Endodermal cell (in vitro differentiated cells): ENCODE results near the gene MYH8. TPM values are rescaled to one million over a fixed set of nuclear protein-coding genes. Genes with fewer than 3 reads are reported as not detected.

ENCODE experiments used
- DNase-seq: peaks from one replicate; pipeline ENCODE4 v3.0.0-alpha.2; 2017
- H3K27ac ChIP-seq: 2 replicates; pipeline ENCODE4 v1.5.1; 2013; ENCODE audit warnings: mild to moderate bottlenecking, low read depth, low read length, moderate library complexity
- H3K27me3 ChIP-seq: 2 replicates; pipeline ENCODE4 v1.6.1; 2013; ENCODE audit warnings: mild to moderate bottlenecking, low read length, moderate library complexity; ENCODE audit not compliant: insufficient read depth, control insufficient read depth, poor library complexity, severe bottlenecking
- H3K36me3 ChIP-seq: 2 replicates; pipeline ENCODE4 v1.7.0; 2013; ENCODE audit warnings: mild to moderate bottlenecking, low read length, moderate library complexity; ENCODE audit not compliant: control insufficient read depth, insufficient read depth
- H3K4me1 ChIP-seq: one replicate; pipeline ENCODE4 v1.7.0; 2013; ENCODE audit warnings: low read length; ENCODE audit not compliant: control insufficient read depth, insufficient read depth
- H3K4me3 ChIP-seq: 2 replicates; pipeline ENCODE4 v1.5.1; 2013; ENCODE audit warnings: mild to moderate bottlenecking, low read length, moderate library complexity
- H3K9ac ChIP-seq: 2 replicates; pipeline ENCODE4 v1.6.1; 2013; ENCODE audit warnings: mild to moderate bottlenecking, low read length, moderate library complexity; ENCODE audit not compliant: poor library complexity, severe bottlenecking; ENCODE audit errors: extremely low read depth
- H3K9me3 ChIP-seq: 2 replicates; pipeline ENCODE4 v1.6.1; 2013; ENCODE audit warnings: mild to moderate bottlenecking, low read length, moderate library complexity; ENCODE audit not compliant: control insufficient read depth
- H3K27ac Mint-ChIP-seq: 2 replicates; pipeline ENCODE4 v1.8.0; 2020; ENCODE audit warnings: mixed read lengths
- H3K27me3 Mint-ChIP-seq: 2 replicates; pipeline ENCODE4 v1.8.0; 2021; ENCODE audit warnings: mild to moderate bottlenecking, mixed read lengths; ENCODE audit not compliant: insufficient read depth
- H3K36me3 Mint-ChIP-seq: 2 replicates; pipeline ENCODE4 v1.8.0; 2020; ENCODE audit warnings: low read depth, mixed read lengths
- H3K4me1 Mint-ChIP-seq: 2 replicates; pipeline ENCODE4 v1.8.0; 2020; ENCODE audit warnings: mixed read lengths
- H3K4me3 Mint-ChIP-seq: 2 replicates; pipeline ENCODE4 v1.8.0; 2020; ENCODE audit warnings: mild to moderate bottlenecking, moderate library complexity, mixed read lengths
- H3K9me3 Mint-ChIP-seq: 2 replicates; pipeline ENCODE4 v1.8.0; 2020; ENCODE audit warnings: mild to moderate bottlenecking, mixed read lengths
- WGBS, 2 experiments: methylation state at CpG; one replicate each; pipeline versions ENCODE4 v1.1.5 to v1.1.7; 2013; ENCODE audit warnings: missing lambda C conversion rate in 2 of 2, mixed read lengths in 1 of 2; ENCODE audit not compliant: insufficient coverage in 1 of 2, insufficient read length in 1 of 2; 5-methylcytosine and 5-hydroxymethylcytosine counted together
- total RNA-seq, 2 donors: library from RNA; stranded (reverse); fragmentation: NEBNext Ultra II Directional in 1 of 2; extraction: Animal tissue kit (Norgen Biotek cat#: 25700) in 1 of 2; gene quantifications; 2 replicates in 1 of 2; 3 replicates in 1 of 2; pipeline ENCODE4 v1.2.1, GENCODE V29; 2021
- TF ChIP-seq, protein P1 (sequence below): fragments of 200-600 bp; sonication (generic); conservative IDR thresholded peaks from 2 replicates; pipeline ENCODE4 v1.5.0; 2021; ENCODE audit warnings: antibody characterized with exemption, mild to moderate bottlenecking

Gene MYH8
- total RNA-seq, 2 donors from 2014 or later, result not detected

DNA sequence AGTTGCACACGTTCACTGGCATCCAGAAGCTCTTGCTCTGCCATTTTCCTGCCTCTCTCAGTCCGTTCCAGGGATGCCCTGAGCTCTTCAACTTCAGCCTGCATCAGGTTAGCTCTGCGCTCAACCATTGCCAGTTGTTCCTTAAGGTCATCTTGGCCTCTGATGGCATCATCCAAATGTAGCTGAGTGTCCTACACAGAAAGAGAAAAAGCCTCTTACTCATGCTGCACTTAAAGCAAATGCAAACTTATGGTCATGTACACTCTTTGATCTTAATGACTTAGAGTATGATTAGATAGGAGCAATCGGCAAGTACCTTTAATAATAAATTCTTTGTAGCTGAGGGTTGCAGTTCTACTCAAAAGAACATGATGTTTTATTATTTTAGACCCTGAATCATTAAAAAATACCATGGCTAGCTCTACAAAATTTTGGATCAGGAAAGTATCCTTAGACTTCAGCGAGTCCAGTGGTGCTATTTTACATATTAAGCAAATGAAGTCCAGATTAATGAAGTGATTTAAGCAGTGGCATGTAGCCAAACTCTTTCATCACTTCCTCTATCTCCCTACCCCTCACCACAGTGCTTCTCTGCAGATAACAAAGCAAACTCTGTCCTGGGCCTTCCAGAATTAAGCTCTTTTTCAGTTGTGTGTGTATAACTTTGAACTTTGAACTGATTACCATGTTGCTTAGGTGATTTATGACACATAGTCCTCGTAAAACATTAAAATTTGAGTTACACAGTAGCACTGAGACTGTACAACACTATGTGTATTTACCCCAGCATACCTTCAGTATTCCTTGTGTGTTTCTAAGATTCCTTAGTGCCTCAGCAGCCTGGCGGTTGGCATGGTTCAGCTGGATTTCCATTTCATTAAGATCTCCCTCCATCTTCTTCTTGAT is 25.5 kb upstream of the MYH8 start:
- no peaks in the 10 kb centered on the region for H3K9me3 Mint-ChIP-seq
- Histone ChIP-seq H3K9me3 (no peaks in the 10 kb centered on the region), H3K27me3 (no peaks in the 10 kb centered on the region), H3K4me1 (no peaks in the 10 kb centered on the region), H3K9ac (no peak overlapping the region), H3K36me3 (no peaks in the 10 kb centered on the region), H3K4me3 (no peak overlapping the region), H3K27ac (no peak overlapping the region)
- WGBS, 2 experiments, result 92 to 95% methylated on average over 5 to 7 of the region's 7 CpGs
- no peaks in the 10 kb centered on the region for H3K27me3 Mint-ChIP-seq
- H3K4me1 Mint-ChIP-seq, result peaks cover 4% of the 10 kb centered on the region
- no peak overlapping the region for H3K27ac Mint-ChIP-seq
- TF ChIP-seq, protein P1, sequence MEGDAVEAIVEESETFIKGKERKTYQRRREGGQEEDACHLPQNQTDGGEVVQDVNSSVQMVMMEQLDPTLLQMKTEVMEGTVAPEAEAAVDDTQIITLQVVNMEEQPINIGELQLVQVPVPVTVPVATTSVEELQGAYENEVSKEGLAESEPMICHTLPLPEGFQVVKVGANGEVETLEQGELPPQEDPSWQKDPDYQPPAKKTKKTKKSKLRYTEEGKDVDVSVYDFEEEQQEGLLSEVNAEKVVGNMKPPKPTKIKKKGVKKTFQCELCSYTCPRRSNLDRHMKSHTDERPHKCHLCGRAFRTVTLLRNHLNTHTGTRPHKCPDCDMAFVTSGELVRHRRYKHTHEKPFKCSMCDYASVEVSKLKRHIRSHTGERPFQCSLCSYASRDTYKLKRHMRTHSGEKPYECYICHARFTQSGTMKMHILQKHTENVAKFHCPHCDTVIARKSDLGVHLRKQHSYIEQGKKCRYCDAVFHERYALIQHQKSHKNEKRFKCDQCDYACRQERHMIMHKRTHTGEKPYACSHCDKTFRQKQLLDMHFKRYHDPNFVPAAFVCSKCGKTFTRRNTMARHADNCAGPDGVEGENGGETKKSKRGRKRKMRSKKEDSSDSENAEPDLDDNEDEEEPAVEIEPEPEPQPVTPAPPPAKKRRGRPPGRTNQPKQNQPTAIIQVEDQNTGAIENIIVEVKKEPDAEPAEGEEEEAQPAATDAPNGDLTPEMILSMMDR, result no peak
- H3K36me3 Mint-ChIP-seq, result no peaks in the 10 kb centered on the region
- DNase-seq, result no peak
- no peak overlapping the region for H3K4me3 Mint-ChIP-seq

DNA sequence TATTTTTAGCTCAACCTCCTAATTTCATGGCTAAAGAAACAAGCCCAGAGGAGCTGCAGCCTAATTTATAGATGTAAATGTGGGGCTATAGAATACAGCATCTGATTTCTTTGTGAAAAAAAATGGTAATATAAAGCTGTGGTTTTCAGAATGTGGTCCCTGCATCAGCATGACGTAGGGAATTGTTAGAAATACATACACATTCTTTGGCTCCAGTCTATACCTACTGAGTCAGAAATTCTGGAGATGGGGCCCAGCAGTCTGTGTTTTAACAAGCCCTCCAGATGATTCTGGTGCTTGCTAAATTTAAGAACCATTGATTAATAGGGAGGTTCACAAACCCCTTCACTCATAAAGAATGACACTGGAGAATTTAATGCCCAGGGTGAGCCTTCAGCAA is 18.1 kb upstream of the MYH8 start:
- TF ChIP-seq, protein P1, result no peak
- H3K4me1 ChIP-seq, result no peaks in the 10 kb centered on the region
- Mint-ChIP-seq H3K27me3 (no peaks in the 10 kb centered on the region), H3K9me3 (no peaks in the 10 kb centered on the region), H3K4me1 (no peaks in the 10 kb centered on the region), H3K4me3 (no peak overlapping the region), H3K36me3 (no peaks in the 10 kb centered on the region), H3K27ac (no peak overlapping the region)
- H3K27me3 ChIP-seq, result no peaks in the 10 kb centered on the region
- H3K9me3 ChIP-seq, result no peaks in the 10 kb centered on the region
- 100% methylated on average over 1 of the region's 1 CpG for WGBS, 2 experiments
- H3K4me3 ChIP-seq, result no peak overlapping the region
- no peaks in the 10 kb centered on the region for H3K36me3 ChIP-seq
- DNase-seq, result no peak
- no peak overlapping the region for H3K27ac ChIP-seq
- H3K9ac ChIP-seq, result no peak overlapping the region

DNA sequence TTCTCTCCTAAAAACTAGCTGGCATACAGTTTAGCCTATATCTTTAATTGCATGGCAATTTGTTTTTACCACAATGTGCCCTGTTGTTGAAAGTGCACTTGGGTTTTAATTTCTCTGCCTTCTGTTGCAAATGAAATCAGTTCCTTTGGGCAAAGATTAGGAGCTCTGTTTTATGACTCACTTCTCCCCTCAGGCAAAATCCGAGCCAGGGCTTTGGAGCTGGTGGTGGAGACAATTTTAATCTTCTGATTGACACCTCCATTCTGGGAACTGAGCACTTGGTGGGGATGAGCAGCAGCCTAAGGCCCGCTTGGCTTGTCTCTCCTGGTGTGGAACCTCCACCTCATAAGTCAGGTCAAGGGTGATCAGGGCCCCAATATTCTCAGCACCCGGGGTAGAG is 13.3 kb upstream of the MYH8 start:
- Histone ChIP-seq H3K9ac (no peak overlapping the region), H3K4me1 (no peaks in the 10 kb centered on the region), H3K9me3 (no peaks in the 10 kb centered on the region), H3K4me3 (no peak overlapping the region), H3K27me3 (no peaks in the 10 kb centered on the region), H3K36me3 (no peaks in the 10 kb centered on the region), H3K27ac (no peak overlapping the region)
- Mint-ChIP-seq H3K4me1 (no peaks in the 10 kb centered on the region), H3K9me3 (peaks cover 3% of the 10 kb centered on the region), H3K4me3 (no peak overlapping the region), H3K27me3 (peaks cover 2% of the 10 kb centered on the region), H3K36me3 (no peaks in the 10 kb centered on the region), H3K27ac (no peak overlapping the region)
- 85 to 86% methylated on average over 3 of the region's 3 CpGs for WGBS, 2 experiments
- TF ChIP-seq, protein P1, result no peak
- DNase-seq, result no peak
